ENCODE data around the gene ZFAND5. TPM values are rescaled to one million over a fixed set of nuclear protein-coding genes. Genes with fewer than 3 reads are reported as not detected.

The ZFAND5 gene
- total and polyA plus RNA-seq, 2 of the 13 experiments (the other 11 are each of a cell fraction or from before 2014, with no cell fraction given) = 53.4 to 60.2 TPM

DNA sequence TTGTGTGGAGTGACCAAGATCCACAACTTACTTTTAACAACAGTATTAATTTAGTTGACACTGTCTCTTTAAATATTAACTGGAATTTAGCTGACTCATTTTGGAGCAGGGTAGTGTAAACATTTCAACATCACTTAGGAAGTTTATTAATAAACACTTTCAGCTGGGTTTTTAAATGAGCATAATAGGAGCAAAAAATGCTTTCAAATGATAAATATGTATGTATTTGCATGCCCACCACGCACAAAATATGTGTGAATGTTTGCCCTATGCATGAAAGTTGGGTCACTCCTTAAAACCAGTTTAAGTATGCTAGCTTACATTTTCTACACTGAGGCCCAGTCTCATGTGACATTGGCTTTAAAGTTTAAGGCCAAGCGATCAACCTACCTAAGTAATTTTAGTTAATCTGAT is 2.9 kb downstream of the ZFAND5 start (continued):
- TF ChIP-seq, protein P1, sequence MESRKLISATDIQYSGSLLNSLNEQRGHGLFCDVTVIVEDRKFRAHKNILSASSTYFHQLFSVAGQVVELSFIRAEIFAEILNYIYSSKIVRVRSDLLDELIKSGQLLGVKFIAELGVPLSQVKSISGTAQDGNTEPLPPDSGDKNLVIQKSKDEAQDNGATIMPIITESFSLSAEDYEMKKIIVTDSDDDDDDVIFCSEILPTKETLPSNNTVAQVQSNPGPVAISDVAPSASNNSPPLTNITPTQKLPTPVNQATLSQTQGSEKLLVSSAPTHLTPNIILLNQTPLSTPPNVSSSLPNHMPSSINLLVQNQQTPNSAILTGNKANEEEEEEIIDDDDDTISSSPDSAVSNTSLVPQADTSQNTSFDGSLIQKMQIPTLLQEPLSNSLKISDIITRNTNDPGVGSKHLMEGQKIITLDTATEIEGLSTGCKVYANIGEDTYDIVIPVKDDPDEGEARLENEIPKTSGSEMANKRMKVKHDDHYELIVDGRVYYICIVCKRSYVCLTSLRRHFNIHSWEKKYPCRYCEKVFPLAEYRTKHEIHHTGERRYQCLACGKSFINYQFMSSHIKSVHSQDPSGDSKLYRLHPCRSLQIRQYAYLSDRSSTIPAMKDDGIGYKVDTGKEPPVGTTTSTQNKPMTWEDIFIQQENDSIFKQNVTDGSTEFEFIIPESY (CRISPR knock-in tag; IDR thresholded peaks at IDR 0.05) = no peak
- TF ChIP-seq, protein P2, sequence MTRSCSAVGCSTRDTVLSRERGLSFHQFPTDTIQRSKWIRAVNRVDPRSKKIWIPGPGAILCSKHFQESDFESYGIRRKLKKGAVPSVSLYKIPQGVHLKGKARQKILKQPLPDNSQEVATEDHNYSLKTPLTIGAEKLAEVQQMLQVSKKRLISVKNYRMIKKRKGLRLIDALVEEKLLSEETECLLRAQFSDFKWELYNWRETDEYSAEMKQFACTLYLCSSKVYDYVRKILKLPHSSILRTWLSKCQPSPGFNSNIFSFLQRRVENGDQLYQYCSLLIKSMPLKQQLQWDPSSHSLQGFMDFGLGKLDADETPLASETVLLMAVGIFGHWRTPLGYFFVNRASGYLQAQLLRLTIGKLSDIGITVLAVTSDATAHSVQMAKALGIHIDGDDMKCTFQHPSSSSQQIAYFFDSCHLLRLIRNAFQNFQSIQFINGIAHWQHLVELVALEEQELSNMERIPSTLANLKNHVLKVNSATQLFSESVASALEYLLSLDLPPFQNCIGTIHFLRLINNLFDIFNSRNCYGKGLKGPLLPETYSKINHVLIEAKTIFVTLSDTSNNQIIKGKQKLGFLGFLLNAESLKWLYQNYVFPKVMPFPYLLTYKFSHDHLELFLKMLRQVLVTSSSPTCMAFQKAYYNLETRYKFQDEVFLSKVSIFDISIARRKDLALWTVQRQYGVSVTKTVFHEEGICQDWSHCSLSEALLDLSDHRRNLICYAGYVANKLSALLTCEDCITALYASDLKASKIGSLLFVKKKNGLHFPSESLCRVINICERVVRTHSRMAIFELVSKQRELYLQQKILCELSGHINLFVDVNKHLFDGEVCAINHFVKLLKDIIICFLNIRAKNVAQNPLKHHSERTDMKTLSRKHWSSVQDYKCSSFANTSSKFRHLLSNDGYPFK (CRISPR knock-in tag; IDR thresholded peaks at IDR 0.05; ENCODE audit: borderline replicate concordance) = no peak
- no peak for TF ChIP-seq ZNF577 (CRISPR knock-in tag; IDR thresholded peaks at IDR 0.05; ENCODE audit: borderline replicate concordance, low read depth)
- TF ChIP-seq NFE2L2 (IDR thresholded peaks at IDR 0.05; ENCODE audit: low read length) = peak; percentile 81

DNA sequence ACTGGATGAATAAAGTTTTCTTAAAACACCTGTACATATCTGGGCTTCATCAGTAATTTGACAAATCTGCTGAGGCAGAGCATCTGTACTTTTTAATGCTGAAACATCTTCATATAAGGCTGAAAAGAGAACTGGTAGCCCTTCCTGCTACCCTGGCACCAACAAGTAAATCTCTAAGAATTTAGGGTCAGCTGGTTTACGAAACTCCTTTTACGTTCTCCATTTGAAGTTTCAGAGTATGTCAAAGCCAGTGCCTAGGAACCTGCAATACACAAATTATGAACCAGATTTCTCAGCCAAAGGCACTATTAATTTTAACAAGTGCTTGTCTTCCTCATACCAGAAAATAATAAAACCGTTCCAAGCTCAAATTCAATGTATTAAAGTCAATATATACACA is 3.8 kb downstream of the ZFAND5 start:
- ChIA-PET POLR2A (interaction anchor here (2.1 kb wide), 1 partner anchor 497 kb away, joined by 6 read pairs; no protein-coding TSS in a partner anchor), CTCF (ENCODE audit: low intra/inter-chr PET ratio, low total read pairs) (no interaction called here)
- Histone ChIP-seq H4K20me1 (ENCODE audit: insufficient read depth, low read length) (peaks cover 55% of the 10 kb centered on the region), H3K36me3 (replicated peaks in 1 of 2; ENCODE audit: control insufficient read depth in 1 of 2, insufficient read depth in 2 of 2, low read length in 2 of 2) (peaks cover 15 to 43% of the 10 kb centered on the region in 2 experiments), H2AFZ (ENCODE audit: low read length) (no peak overlapping the region), H3K79me2 (ENCODE audit: insufficient read depth, low read length) (peaks cover 71% of the 10 kb centered on the region), H3K27me3 (ENCODE audit: control insufficient read depth in 1 of 2, insufficient read depth in 2 of 2, low read length in 2 of 2) (no peaks in the 10 kb centered on the region; a peak in 1 of 5 replicates), H3K4me3 (replicated peaks in 1 of 3; ENCODE audit: insufficient read depth in 1 of 3, low read depth in 2 of 3, low read length in 3 of 3) (peak overlapping the region in 2 of 3 experiments; percentile 81 to 97; a peak in 3 of 6 replicates), H3K27ac (ENCODE audit: extremely low read length, insufficient read depth, low read length) (peak overlapping the region; percentile 99), H3K9ac (ENCODE audit: insufficient read depth, low read depth, low read length) (peak overlapping the region; percentile 97; the same call in 1 of the 2 replicates), H3K4me2 (ENCODE audit: low read depth, low read length) (peak overlapping the region; percentile 83), H3K4me1 (ENCODE audit: insufficient read depth, low read length) (peaks cover 64% of the 10 kb centered on the region), H3K9me3 (ENCODE audit: low read length) (no peaks in the 10 kb centered on the region)
- TF ChIP-seq RELA (CRISPR knock-in tag; IDR thresholded peaks at IDR 0.05) = no peak
- no peak for TF ChIP-seq TEAD3 (CRISPR knock-in tag; optimal IDR thresholded peaks at IDR 0.05; ENCODE audit: borderline replicate concordance)
- TF ChIP-seq DMAP1 (CRISPR knock-in tag; IDR thresholded peaks at IDR 0.05) = no peak
- no TSS peak for BruUV-seq (replicated peaks)
- ATAC-seq = no peak
- in situ Hi-C loops (cut with HindIII; ENCODE audit: extremely low pct_ligation_motif_present, low pct_unique_long_range_greater_than_20kb) = loop anchor here (10.0 kb wide), 1 partner anchor 474 kb away; no protein-coding TSS in a partner anchor
- no peak for DNase-seq (ENCODE audit: low spot score)
- WGBS (ENCODE audit: low lambda C conversion rate) = 43% methylated on average over 3 of the region's 3 CpGs
- intact Hi-C loops (cut with micrococcal nuclease; ENCODE audit: unreplicated experiment) = loop anchor here (5.0 kb wide), 1 partner anchor 449 kb away; the partner anchor contains the start of genes ABHD17B and C9orf85
- no peak for FAIRE-seq

Measured in HepG2 (cell line).